ENCODE results near the gene P2RX2.

DNA sequence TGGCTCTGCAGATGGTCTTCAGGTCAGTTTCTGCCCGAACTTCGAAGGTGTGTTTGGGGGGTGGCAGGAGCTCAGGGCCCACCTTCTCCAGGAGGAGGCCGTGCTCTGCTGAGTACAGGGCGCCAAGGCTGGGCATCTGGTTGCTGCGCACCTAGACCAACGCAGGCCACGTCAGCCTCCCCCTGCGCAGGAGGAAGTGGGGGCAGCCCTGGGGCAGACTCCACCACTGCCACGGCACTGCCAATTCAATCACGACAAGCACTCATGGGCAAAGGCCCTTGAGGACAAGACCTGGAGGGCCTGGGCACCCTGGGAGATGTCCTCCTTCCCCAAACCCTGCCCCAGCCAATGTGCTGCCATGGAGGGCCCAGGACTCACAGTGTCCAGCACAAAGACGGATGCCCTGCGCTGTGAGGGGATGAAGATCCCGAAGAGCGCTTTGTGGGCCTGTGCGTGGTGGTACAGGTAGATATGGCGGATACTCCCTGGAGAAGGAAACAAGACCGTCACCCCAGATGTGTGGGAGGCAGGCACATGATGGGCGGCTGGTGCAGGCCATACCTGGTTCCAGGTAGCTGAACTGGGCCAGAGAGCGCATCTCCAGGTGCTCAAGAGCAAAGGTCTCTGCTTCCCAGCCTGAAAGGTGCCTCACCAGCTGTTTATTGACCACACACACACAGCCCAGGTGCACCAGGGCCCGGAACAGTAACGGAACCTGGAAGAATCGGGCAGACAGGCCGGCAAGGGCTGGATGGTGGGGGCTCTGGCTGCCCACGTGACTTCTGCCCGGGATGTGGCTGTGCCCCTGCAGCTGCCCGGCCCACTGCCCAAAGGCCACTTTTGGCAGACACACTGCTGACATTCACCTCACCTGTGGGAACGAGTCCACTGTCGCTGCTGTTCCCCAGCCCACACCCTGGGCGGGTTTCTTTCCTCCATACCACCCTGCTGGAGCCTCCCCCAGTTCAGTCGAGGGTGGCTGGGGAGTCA, 24.6 kb downstream of the P2RX2 start:
- no peak for TF ChIP-seq GATA3 (IDR thresholded peaks at IDR 0.05; ENCODE audit: low read depth, low read length)
- no peak for TF ChIP-seq GATA2 (IDR thresholded peaks at IDR 0.05; ENCODE audit: low read depth, low read length)
